ENCODE measurements around the gene ELMO2. TPM values are rescaled to one million over a fixed set of nuclear protein-coding genes. Genes with fewer than 3 reads are reported as not detected.

Gene ELMO2
- polyA plus RNA-seq, 2 donors: 25.3 to 31.1 TPM

- Histone ChIP-seq H3K9me3 (ENCODE audit: control insufficient read depth in 2 of 2, insufficient read depth in 1 of 2, low read depth in 1 of 2, low read length in 1 of 2) (no peaks in the 10 kb centered on the region), H3K36me3 (ENCODE audit: control insufficient read depth in 2 of 2, insufficient read depth in 2 of 2, low read length in 1 of 2) (peaks cover 37 to 58% of the 10 kb centered on the region in 2 donors), H3K27me3 (ENCODE audit: control insufficient read depth in 1 of 2, insufficient read depth in 2 of 2, low read length in 2 of 2) (no peaks in the 10 kb centered on the region), H3K27ac (ENCODE audit: low read depth in 2 of 2, low read length in 1 of 2) (peak overlapping the region in 1 of 2 donors; percentile 60), H3K4me3 (ENCODE audit: low read depth in 1 of 2, low read length in 2 of 2) (no peak overlapping the region), H3K4me1 (ENCODE audit: control insufficient read depth in 2 of 2, insufficient read depth in 2 of 2, low read length in 1 of 2) (peaks cover 0 to 2% of the 10 kb centered on the region in 2 donors)
- 64 to 75% methylated on average over 5 of the region's 5 CpGs for WGBS, 2 donors
Measured at GRCh38 chr20:46375771-46376170, 30.6 kb downstream of the ELMO2 start.

- no peaks in the 10 kb centered on the region for H3K27me3 ChIP-seq (ENCODE audit: control insufficient read depth in 1 of 2, insufficient read depth in 2 of 2, low read length in 2 of 2)
- H3K27ac ChIP-seq (ENCODE audit: low read depth in 2 of 2, low read length in 1 of 2): no peak overlapping the region
- no peak overlapping the region for H3K4me3 ChIP-seq (ENCODE audit: low read depth in 1 of 2, low read length in 2 of 2)
- H3K4me1 ChIP-seq (ENCODE audit: control insufficient read depth in 2 of 2, insufficient read depth in 2 of 2, low read length in 1 of 2): peaks cover 0 to 2% of the 10 kb centered on the region in 2 donors
- WGBS, 2 donors: 88 to 92% methylated on average over 7 of the region's 7 CpGs
- peaks cover 37 to 53% of the 10 kb centered on the region in 2 donors for H3K36me3 ChIP-seq (ENCODE audit: control insufficient read depth in 2 of 2, insufficient read depth in 2 of 2, low read length in 1 of 2)
- no peaks in the 10 kb centered on the region for H3K9me3 ChIP-seq (ENCODE audit: control insufficient read depth in 2 of 2, insufficient read depth in 1 of 2, low read depth in 1 of 2, low read length in 1 of 2)
Measured at GRCh38 chr20:46374383-46374782, 32.0 kb downstream of the ELMO2 start.

GRCh38 chr20:46371656-46372055 lies 34.8 kb downstream of the ELMO2 start:
- no peak overlapping the region for H3K4me3 ChIP-seq (ENCODE audit: low read depth in 1 of 2, low read length in 2 of 2)
- WGBS, 2 donors: 90 to 92% methylated on average over 10 of the region's 10 CpGs
- peaks cover 49 to 65% of the 10 kb centered on the region in 2 donors for H3K36me3 ChIP-seq (ENCODE audit: control insufficient read depth in 2 of 2, insufficient read depth in 2 of 2, low read length in 1 of 2)
- no peaks in the 10 kb centered on the region for H3K27me3 ChIP-seq (ENCODE audit: control insufficient read depth in 1 of 2, insufficient read depth in 2 of 2, low read length in 2 of 2)
- peaks cover 0 to 2% of the 10 kb centered on the region in 2 donors for H3K4me1 ChIP-seq (ENCODE audit: control insufficient read depth in 2 of 2, insufficient read depth in 2 of 2, low read length in 1 of 2)
- H3K27ac ChIP-seq (ENCODE audit: low read depth in 2 of 2, low read length in 1 of 2): no peak overlapping the region
- no peaks in the 10 kb centered on the region for H3K9me3 ChIP-seq (ENCODE audit: control insufficient read depth in 2 of 2, insufficient read depth in 1 of 2, low read depth in 1 of 2, low read length in 1 of 2)

- WGBS, 2 donors: 80 to 84% methylated on average over 5 of the region's 5 CpGs
- Histone ChIP-seq H3K27me3 (ENCODE audit: control insufficient read depth in 1 of 2, insufficient read depth in 2 of 2, low read length in 2 of 2) (no peaks in the 10 kb centered on the region), H3K4me3 (ENCODE audit: low read depth in 1 of 2, low read length in 2 of 2) (no peak overlapping the region), H3K4me1 (ENCODE audit: control insufficient read depth in 2 of 2, insufficient read depth in 2 of 2, low read length in 1 of 2) (peaks cover 3% of the 10 kb centered on the region in 2 donors), H3K27ac (ENCODE audit: low read depth in 2 of 2, low read length in 1 of 2) (no peak overlapping the region), H3K9me3 (ENCODE audit: control insufficient read depth in 2 of 2, insufficient read depth in 1 of 2, low read depth in 1 of 2, low read length in 1 of 2) (no peaks in the 10 kb centered on the region), H3K36me3 (ENCODE audit: control insufficient read depth in 2 of 2, insufficient read depth in 2 of 2, low read length in 1 of 2) (peaks cover 36 to 48% of the 10 kb centered on the region in 2 donors)
Measured at GRCh38 chr20:46368902-46369268, 37.5 kb downstream of the ELMO2 start.

- Histone ChIP-seq H3K27ac (ENCODE audit: low read depth in 2 of 2, low read length in 1 of 2) (no peak overlapping the region), H3K27me3 (ENCODE audit: control insufficient read depth in 1 of 2, insufficient read depth in 2 of 2, low read length in 2 of 2) (no peaks in the 10 kb centered on the region), H3K9me3 (ENCODE audit: control insufficient read depth in 2 of 2, insufficient read depth in 1 of 2, low read depth in 1 of 2, low read length in 1 of 2) (no peaks in the 10 kb centered on the region), H3K4me3 (ENCODE audit: low read depth in 1 of 2, low read length in 2 of 2) (no peak overlapping the region), H3K4me1 (ENCODE audit: control insufficient read depth in 2 of 2, insufficient read depth in 2 of 2, low read length in 1 of 2) (peaks cover 3% of the 10 kb centered on the region in 2 donors), H3K36me3 (ENCODE audit: control insufficient read depth in 2 of 2, insufficient read depth in 2 of 2, low read length in 1 of 2) (peaks cover 33 to 45% of the 10 kb centered on the region in 2 donors)
- 89 to 93% methylated on average over 6 of the region's 6 CpGs for WGBS, 2 donors
Measured at GRCh38 chr20:46367967-46368901, 38.2 kb downstream of the ELMO2 start.

- no peak overlapping the region for H3K4me3 ChIP-seq (ENCODE audit: low read depth in 1 of 2, low read length in 2 of 2)
- no peaks in the 10 kb centered on the region for H3K9me3 ChIP-seq (ENCODE audit: control insufficient read depth in 2 of 2, insufficient read depth in 1 of 2, low read depth in 1 of 2, low read length in 1 of 2)
- peaks cover 29 to 37% of the 10 kb centered on the region in 2 donors for H3K36me3 ChIP-seq (ENCODE audit: control insufficient read depth in 2 of 2, insufficient read depth in 2 of 2, low read length in 1 of 2)
- 83% methylated on average over 5 of the region's 5 CpGs for WGBS, 2 donors
- peaks cover 3 to 7% of the 10 kb centered on the region in 2 donors for H3K4me1 ChIP-seq (ENCODE audit: control insufficient read depth in 2 of 2, insufficient read depth in 2 of 2, low read length in 1 of 2)
- no peak overlapping the region for H3K27ac ChIP-seq (ENCODE audit: low read depth in 2 of 2, low read length in 1 of 2)
- no peaks in the 10 kb centered on the region for H3K27me3 ChIP-seq (ENCODE audit: control insufficient read depth in 1 of 2, insufficient read depth in 2 of 2, low read length in 2 of 2)
Measured at GRCh38 chr20:46367234-46367633, 39.2 kb downstream of the ELMO2 start.

- Histone ChIP-seq H3K36me3 (ENCODE audit: control insufficient read depth in 2 of 2, insufficient read depth in 2 of 2, low read length in 1 of 2) (peaks cover 27 to 33% of the 10 kb centered on the region in 2 donors), H3K27me3 (ENCODE audit: control insufficient read depth in 1 of 2, insufficient read depth in 2 of 2, low read length in 2 of 2) (no peaks in the 10 kb centered on the region)
- 66 to 75% methylated on average over 5 of the region's 5 CpGs for WGBS, 2 donors
Measured at GRCh38 chr20:46366826-46367225, 39.6 kb downstream of the ELMO2 start.

GRCh38 chr20:46365487-46366220 lies 40.8 kb downstream of the ELMO2 start:
- Histone ChIP-seq H3K4me3 (ENCODE audit: low read depth in 1 of 2, low read length in 2 of 2) (no peak overlapping the region), H3K27me3 (ENCODE audit: control insufficient read depth in 1 of 2, insufficient read depth in 2 of 2, low read length in 2 of 2) (no peaks in the 10 kb centered on the region), H3K27ac (ENCODE audit: low read depth in 2 of 2, low read length in 1 of 2) (peak overlapping the region in 1 of 2 donors; percentile 45)

More at GRCh38 chr20:46366826-46367225, 39.6 kb downstream of the ELMO2 start:
- H3K27ac ChIP-seq (ENCODE audit: low read depth in 2 of 2, low read length in 1 of 2): no peak overlapping the region
- no peak overlapping the region for H3K4me3 ChIP-seq (ENCODE audit: low read depth in 1 of 2, low read length in 2 of 2)
- H3K4me1 ChIP-seq (ENCODE audit: control insufficient read depth in 2 of 2, insufficient read depth in 2 of 2, low read length in 1 of 2): peaks cover 3 to 8% of the 10 kb centered on the region in 2 donors
- no peaks in the 10 kb centered on the region for H3K9me3 ChIP-seq (ENCODE audit: control insufficient read depth in 2 of 2, insufficient read depth in 1 of 2, low read depth in 1 of 2, low read length in 1 of 2)

GRCh38 chr20:46364670-46365486 lies 41.5 kb downstream of the ELMO2 start:
- Histone ChIP-seq H3K9me3 (ENCODE audit: control insufficient read depth in 2 of 2, insufficient read depth in 1 of 2, low read depth in 1 of 2, low read length in 1 of 2) (no peaks in the 10 kb centered on the region), H3K4me3 (ENCODE audit: low read depth in 1 of 2, low read length in 2 of 2) (peak overlapping the region; percentile 75 to 97), H3K4me1 (ENCODE audit: control insufficient read depth in 2 of 2, insufficient read depth in 2 of 2, low read length in 1 of 2) (peaks cover 3 to 8% of the 10 kb centered on the region in 2 donors), H3K36me3 (ENCODE audit: control insufficient read depth in 2 of 2, insufficient read depth in 2 of 2, low read length in 1 of 2) (peaks cover 18% of the 10 kb centered on the region in 2 donors), H3K27me3 (ENCODE audit: control insufficient read depth in 1 of 2, insufficient read depth in 2 of 2, low read length in 2 of 2) (no peaks in the 10 kb centered on the region), H3K27ac (ENCODE audit: low read depth in 2 of 2, low read length in 1 of 2) (peak overlapping the region; percentile 73 to 96)
- 57 to 58% methylated on average over 10 of the region's 10 CpGs for WGBS, 2 donors

More at GRCh38 chr20:46365487-46366220, 40.8 kb downstream of the ELMO2 start:
- Histone ChIP-seq H3K36me3 (ENCODE audit: control insufficient read depth in 2 of 2, insufficient read depth in 2 of 2, low read length in 1 of 2) (peaks cover 18 to 21% of the 10 kb centered on the region in 2 donors), H3K9me3 (ENCODE audit: control insufficient read depth in 2 of 2, insufficient read depth in 1 of 2, low read depth in 1 of 2, low read length in 1 of 2) (no peaks in the 10 kb centered on the region), H3K4me1 (ENCODE audit: control insufficient read depth in 2 of 2, insufficient read depth in 2 of 2, low read length in 1 of 2) (peaks cover 3 to 8% of the 10 kb centered on the region in 2 donors)
- WGBS, 2 donors: 87 to 90% methylated on average over 5 of the region's 5 CpGs
